Measurements from ENCODE around the gene ZSWIM8. TPM values are rescaled to one million over a fixed set of nuclear protein-coding genes. Genes with fewer than 3 reads are reported as not detected.

The ZSWIM8 gene
- total RNA-seq, 6 experiments from 2014 or later, result 52.2 to 107 (median 77.5) TPM

- H3K9me3 ChIP-seq, result no peaks in the 10 kb centered on the region
These were observed 3.9 kb upstream of the ZSWIM8 start for GRCh38 chr10:73781548-73781878.

GRCh38 chr10:73781879-73782748, 3.3 kb upstream of the ZSWIM8 start, which contains the start of gene CHCHD1:
Gene CHCHD1 (plus strand): TSS chr10:73782048. CDS start chr10:73782076, 28 bp downstream.
- WGBS (ENCODE audit: insufficient coverage, low coverage, low lambda C conversion rate, missing lambda C conversion rate), result 0% methylated on average over 23 of the region's 57 CpGs
- no peaks in the 10 kb centered on the region for H3K27me3 ChIP-seq
- TF ChIP-seq, protein P1, sequence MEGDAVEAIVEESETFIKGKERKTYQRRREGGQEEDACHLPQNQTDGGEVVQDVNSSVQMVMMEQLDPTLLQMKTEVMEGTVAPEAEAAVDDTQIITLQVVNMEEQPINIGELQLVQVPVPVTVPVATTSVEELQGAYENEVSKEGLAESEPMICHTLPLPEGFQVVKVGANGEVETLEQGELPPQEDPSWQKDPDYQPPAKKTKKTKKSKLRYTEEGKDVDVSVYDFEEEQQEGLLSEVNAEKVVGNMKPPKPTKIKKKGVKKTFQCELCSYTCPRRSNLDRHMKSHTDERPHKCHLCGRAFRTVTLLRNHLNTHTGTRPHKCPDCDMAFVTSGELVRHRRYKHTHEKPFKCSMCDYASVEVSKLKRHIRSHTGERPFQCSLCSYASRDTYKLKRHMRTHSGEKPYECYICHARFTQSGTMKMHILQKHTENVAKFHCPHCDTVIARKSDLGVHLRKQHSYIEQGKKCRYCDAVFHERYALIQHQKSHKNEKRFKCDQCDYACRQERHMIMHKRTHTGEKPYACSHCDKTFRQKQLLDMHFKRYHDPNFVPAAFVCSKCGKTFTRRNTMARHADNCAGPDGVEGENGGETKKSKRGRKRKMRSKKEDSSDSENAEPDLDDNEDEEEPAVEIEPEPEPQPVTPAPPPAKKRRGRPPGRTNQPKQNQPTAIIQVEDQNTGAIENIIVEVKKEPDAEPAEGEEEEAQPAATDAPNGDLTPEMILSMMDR (IDR thresholded peaks at IDR 0.05), result no peak
- TF ChIP-seq POLR2A (IDR thresholded peaks at IDR 0.05), result peak; percentile 50
- peak within 1 kb of the TSS; percentile 86 to 95 (median 93) for H3K27ac ChIP-seq
- H3K36me3 ChIP-seq, result peaks cover 0 to 4% (median 0%) of the 10 kb centered on the region in 4 donors
- ATAC-seq (peak; percentile 78 to 83 (median 80)), DNase-seq (peak; percentile 94 to 95 (median 95))
- H3K9me3 ChIP-seq, result no peaks in the 10 kb centered on the region
- intact Hi-C loops (cut with DNase I), result no loop called here
- peak within 1 kb of the TSS; percentile 84 to 92 (median 90) for H3K4me3 ChIP-seq
- H3K4me1 ChIP-seq, result peaks cover 0 to 32% (median 6%) of the 10 kb centered on the region in 4 donors

More at GRCh38 chr10:73781548-73781878, 3.9 kb upstream of the ZSWIM8 start:
- 2% methylated on average over 9 of the region's 14 CpGs for WGBS (ENCODE audit: insufficient coverage, low coverage, low lambda C conversion rate, missing lambda C conversion rate)
- TF ChIP-seq, protein P1 (IDR thresholded peaks at IDR 0.05), result no peak
- no peak for TF ChIP-seq POLR2A (IDR thresholded peaks at IDR 0.05)
- peak overlapping the region; percentile 86 to 95 (median 93) for H3K27ac ChIP-seq
- peak overlapping the region; percentile 84 to 92 (median 90) for H3K4me3 ChIP-seq
- H3K36me3 ChIP-seq, result peaks cover 0 to 4% (median 0%) of the 10 kb centered on the region in 4 donors
- intact Hi-C loops (cut with DNase I), result no loop called here
- ATAC-seq, result no peak
- H3K4me1 ChIP-seq, result peaks cover 0 to 26% (median 4%) of the 10 kb centered on the region in 4 donors
- no peak for DNase-seq
- H3K27me3 ChIP-seq, result no peaks in the 10 kb centered on the region

- H3K4me3 ChIP-seq, result peak overlapping the region; percentile 84 to 92 (median 90)
- no peaks in the 10 kb centered on the region for H3K27me3 ChIP-seq
- no peaks in the 10 kb centered on the region for H3K9me3 ChIP-seq
- H3K36me3 ChIP-seq, result peaks cover 0 to 4% (median 0%) of the 10 kb centered on the region in 4 donors
- peaks cover 0 to 38% (median 9%) of the 10 kb centered on the region in 4 donors for H3K4me1 ChIP-seq
- DNase-seq (no peak), ATAC-seq (no peak)
- TF ChIP-seq POLR2A (IDR thresholded peaks at IDR 0.05), result no peak
- TF ChIP-seq, protein P1 (IDR thresholded peaks at IDR 0.05), result no peak
- WGBS (ENCODE audit: insufficient coverage, low coverage, low lambda C conversion rate, missing lambda C conversion rate), result 6% methylated on average over 2 of the region's 2 CpGs
- H3K27ac ChIP-seq, result peak overlapping the region; percentile 86 to 95 (median 93)
- intact Hi-C loops (cut with DNase I), result no loop called here
These were observed 2.7 kb upstream of the ZSWIM8 start for GRCh38 chr10:73782749-73783085.

- no peak for TF ChIP-seq POLR2A (IDR thresholded peaks at IDR 0.05)
- TF ChIP-seq, protein P1 (IDR thresholded peaks at IDR 0.05), result peak in 1 of 4 donors; percentile 2
- peak in 2 of 3 donors; percentile 55 to 67 for DNase-seq
- H3K27ac ChIP-seq, result peak overlapping the region; percentile 76 to 90 (median 78)
- H3K36me3 ChIP-seq, result peaks cover 0 to 24% (median 11%) of the 10 kb centered on the region in 4 donors
- no peaks in the 10 kb centered on the region for H3K27me3 ChIP-seq
- ATAC-seq, result peak; percentile 13 to 28 (median 28)
- H3K9me3 ChIP-seq, result no peaks in the 10 kb centered on the region
- WGBS (ENCODE audit: insufficient coverage, low coverage, low lambda C conversion rate, missing lambda C conversion rate), result 0% methylated on average over 19 of the region's 54 CpGs
- H3K4me1 ChIP-seq, result peaks cover 0 to 38% (median 9%) of the 10 kb centered on the region in 4 donors
- intact Hi-C loops (cut with DNase I), result no loop called here
- peak overlapping the region; percentile 84 to 96 (median 94) for H3K4me3 ChIP-seq
These were observed 510 bp downstream of the ZSWIM8 start for GRCh38 chr10:73785721-73786511.
